Bronchus fibroblast of lung (primary cell): ENCODE data around the gene GCSH. TPM values are rescaled to one million over a fixed set of nuclear protein-coding genes. Genes with fewer than 3 reads are reported as not detected.

Experiments used
- total RNA-seq: library from RNA; depleted of rRNA; stranded (reverse); fragments of >200 nt; gene quantifications from 2 replicates; pipeline ENCODE4 v1.2.3, GENCODE V29; 2015

GCSH gene
- 32.1 and 34.2 TPM in 2 replicates for total RNA-seq

GRCh38 chr16:81095953-81096714 lies at the start of gene GCSH:
Gene GCSH (minus strand): TSS chr16:81096395. CDS start chr16:81096278, 117 bp downstream.

GRCh38 chr16:81077076-81077940 lies 18.9 kb downstream of the GCSH start, which contains the start of gene C16orf46:
Gene C16orf46 (minus strand): TSS chr16:81077238. CDS start chr16:81063955, 13,283 bp downstream.

GRCh38 chr16:81035398-81035974 lies 60.7 kb downstream of the GCSH start, which contains the start of gene ATMIN:
Gene ATMIN (plus strand): TSS chr16:81035842. CDS start chr16:81035871, 29 bp downstream.

Other genes with a start within 250 kb of the GCSH start
- gene CMC2, start 89.5 kb downstream of the GCSH start, total RNA-seq = 54.3 and 56.2 TPM in 2 replicates
- 44.9 and 45.8 TPM in 2 replicates for gene CENPN, start 89.2 kb downstream of the GCSH start, total RNA-seq
- 18.7 and 21.4 TPM in 2 replicates for gene ATMIN, start 60.6 kb downstream of the GCSH start, total RNA-seq
- 1.6 TPM in 1 of 2 replicates, not detected in the other for gene C16orf46, start 19.2 kb downstream of the GCSH start, total RNA-seq
- gene BCO1, start 142.3 kb upstream of the GCSH start, total RNA-seq = not detected in 2 replicates
- 1.7 and 1.9 TPM in 2 replicates for gene GAN, start 218.6 kb upstream of the GCSH start, total RNA-seq